ENCODE data around the gene CAPN15. TPM values are rescaled to one million over a fixed set of nuclear protein-coding genes. Genes with fewer than 3 reads are reported as not detected.

The CAPN15 gene
- total and polyA plus RNA-seq, 10 donors: 25.8 to 71.7 (median 62.5) TPM

DNA sequence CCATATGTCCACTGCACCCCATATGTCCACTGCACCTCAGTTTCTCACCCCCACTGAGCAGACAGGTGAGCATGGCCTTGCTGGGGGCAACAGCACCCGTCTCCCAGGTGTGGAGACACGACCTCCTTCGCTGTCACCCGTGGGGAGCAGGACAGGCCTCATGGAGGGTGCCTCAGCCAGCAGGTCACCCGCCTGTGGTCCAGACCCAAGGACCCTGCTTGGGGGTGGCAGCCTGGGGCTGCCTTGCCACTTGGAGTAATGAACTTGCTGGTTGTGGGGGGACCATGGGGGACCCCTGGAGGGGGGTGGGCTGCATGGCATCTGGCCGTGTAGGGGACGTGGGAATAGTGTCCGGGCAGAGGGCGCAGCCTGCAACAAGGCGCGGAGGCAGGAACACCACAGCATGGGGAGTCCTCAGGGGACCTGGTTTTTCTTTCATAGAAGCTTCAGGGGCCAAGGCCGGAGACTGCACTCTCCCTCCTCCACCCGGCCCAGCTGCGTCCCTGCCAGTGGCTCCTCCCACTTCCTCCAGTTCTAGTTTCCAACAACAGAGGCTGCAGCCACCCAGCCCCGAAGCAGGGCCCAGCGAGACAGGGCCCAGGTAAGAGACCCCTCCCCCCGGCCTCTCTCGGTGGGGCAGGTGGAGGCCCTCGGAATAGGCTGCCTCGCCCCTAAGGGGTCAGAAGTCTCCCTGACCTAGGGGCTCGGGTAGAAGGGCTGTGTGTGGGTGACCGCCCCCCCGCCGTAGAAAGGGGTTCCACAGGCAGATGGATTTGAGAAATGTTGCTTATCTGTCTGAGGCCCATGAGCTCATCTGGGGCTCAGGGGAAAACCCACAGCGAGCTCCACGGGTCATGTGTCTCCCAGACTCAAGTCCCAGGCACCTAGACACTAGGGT, 39.2 kb downstream of the CAPN15 start, which contains the start of gene NHLRC4:
TSS of gene NHLRC4 (plus strand) at position 531 of the 898 bp plus-strand sequence. CDS start 1,043 bp downstream, outside the sequence.
- Histone ChIP-seq H3K9me3 (no peaks in the 10 kb centered on the region), H3K27me3 (replicated peaks in 1 of 7) (peaks cover 0 to 6% (median 4%) of the 10 kb centered on the region in 7 donors), H3K36me3 (no peaks in the 10 kb centered on the region), H3K4me3 (peak within 1 kb of the TSS; percentile 20 to 67 (median 37)), H3K4me1 (peaks cover 39 to 67% (median 51%) of the 10 kb centered on the region in 6 donors), H3K27ac (peak within 1 kb of the TSS; percentile 51 to 88 (median 80))
- peak; percentile 55 to 80 (median 64) for TF ChIP-seq POLR2AphosphoS5 (IDR thresholded peaks at IDR 0.05)
- TF ChIP-seq POLR2A (IDR thresholded peaks at IDR 0.05): no peak
- peak in 3 of 11 experiments; percentile 7 to 29 (median 16) for TF ChIP-seq CTCF (IDR thresholded peaks at IDR 0.05 in 8 of 11, conservative IDR thresholded peaks at IDR 0.05 in 3 of 11)
- WGBS, 5 donors: 4 to 26% (median 22%) methylated on average over 10 to 26 of the region's 26 CpGs
- peak; percentile 94 for DNase-seq
- intact Hi-C loops (cut with DNase I; ENCODE audit: low total_unique reads): no loop called here

DNA sequence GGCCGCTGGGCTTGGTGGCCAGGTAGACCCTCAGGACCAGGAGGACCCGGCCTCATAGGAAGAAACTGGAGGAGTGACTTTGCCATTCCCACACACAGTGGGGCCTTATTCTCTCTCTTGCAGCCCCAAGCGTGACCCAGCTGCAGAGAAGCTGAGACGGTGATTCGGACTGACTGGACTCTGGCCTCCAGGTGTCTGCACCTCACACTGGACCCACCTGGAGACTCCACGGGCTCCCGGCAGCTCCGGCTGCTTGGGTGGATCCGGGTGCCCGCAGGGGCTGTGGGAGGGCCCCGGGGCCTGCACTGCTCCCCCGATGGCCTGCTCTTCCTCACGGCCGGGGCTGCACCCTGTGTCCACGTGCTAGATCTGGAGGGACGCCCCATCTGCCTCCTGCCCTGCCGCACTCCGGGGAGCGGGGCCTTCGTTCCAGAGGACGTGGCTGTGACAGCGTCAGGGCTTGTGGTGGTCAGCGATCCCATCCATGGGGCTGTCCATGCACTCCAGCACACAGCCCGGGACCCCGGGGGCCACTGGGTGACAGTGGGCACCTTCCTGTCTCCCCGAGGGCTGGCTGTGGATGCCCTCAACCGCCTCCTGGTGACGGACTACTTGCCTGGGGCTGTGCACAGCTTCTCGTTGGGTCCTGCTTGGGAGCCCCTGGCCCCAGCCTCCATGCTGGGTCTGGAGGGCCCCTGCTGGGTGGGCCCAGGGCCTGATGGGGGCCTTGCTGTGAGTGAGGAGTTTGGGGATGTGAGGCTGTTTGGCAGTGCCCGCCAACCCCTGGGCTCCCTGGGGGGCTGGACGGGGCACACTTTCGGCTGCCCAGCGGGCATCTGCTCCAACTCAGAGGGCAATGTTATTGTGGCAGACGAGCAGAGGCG, 40.1 kb downstream of the CAPN15 start:
- peaks cover 39 to 76% (median 51%) of the 10 kb centered on the region in 6 donors for H3K4me1 ChIP-seq
- no peak for TF ChIP-seq POLR2AphosphoS5 (IDR thresholded peaks at IDR 0.05)
- H3K27me3 ChIP-seq (replicated peaks in 1 of 7): no peaks in the 10 kb centered on the region
- H3K4me3 ChIP-seq: peak overlapping the region in 7 of 8 donors; percentile 26 to 67 (median 38)
- H3K27ac ChIP-seq: peak overlapping the region; percentile 51 to 88 (median 80)
- intact Hi-C loops (cut with DNase I; ENCODE audit: low total_unique reads): no loop called here
- 80 to 95% (median 92%) methylated on average over 10 to 35 of the region's 35 CpGs for WGBS, 5 donors
- no peak for DNase-seq
- peaks cover 0 to 8% (median 0%) of the 10 kb centered on the region in 6 donors for H3K36me3 ChIP-seq
- no peaks in the 10 kb centered on the region for H3K9me3 ChIP-seq

DNA sequence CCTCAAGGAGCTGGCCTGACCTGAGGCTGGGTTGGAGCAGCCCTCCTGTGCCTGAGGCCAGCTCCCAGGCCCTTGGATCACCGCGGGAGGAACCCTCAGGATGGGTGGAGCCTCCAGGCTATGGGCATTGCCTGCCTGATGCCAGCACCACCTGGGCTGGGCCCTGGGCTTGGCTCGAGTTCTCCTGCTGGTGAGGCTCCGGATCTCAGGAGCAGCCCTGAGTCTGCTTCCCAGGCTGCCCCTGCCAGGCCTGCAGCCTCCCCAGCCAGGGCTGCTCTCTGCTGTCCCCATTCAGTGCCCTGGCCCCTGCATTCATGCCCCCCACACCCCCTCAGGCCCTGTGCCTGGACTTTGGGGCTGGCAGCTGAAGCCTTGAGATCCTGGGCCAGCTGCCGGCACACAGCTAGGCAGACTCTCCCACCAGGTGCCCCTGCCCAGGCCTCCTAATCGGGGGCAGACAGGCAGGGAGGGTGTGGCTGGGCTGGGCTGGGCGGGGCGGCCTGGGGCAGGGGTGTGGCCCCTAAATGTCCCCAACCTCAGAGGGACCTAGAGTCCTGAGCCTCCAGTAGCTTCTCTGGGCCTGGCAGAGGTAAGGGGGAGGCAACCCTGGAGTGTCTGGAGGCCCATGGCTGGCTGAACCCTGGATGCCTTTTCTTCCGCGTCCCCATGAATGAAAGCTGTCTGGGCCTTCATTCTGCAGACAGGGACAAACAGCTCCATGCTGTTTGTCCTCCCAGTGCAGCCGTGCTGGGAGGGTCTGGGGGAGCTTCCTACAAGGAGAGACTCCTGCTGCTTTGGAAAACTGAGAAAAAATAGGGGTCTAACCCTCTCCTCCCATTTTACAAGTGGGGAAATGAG, 41.1 kb downstream of the CAPN15 start:
- no peaks in the 10 kb centered on the region for H3K9me3 ChIP-seq
- intact Hi-C loops (cut with DNase I; ENCODE audit: low total_unique reads): no loop called here
- peak overlapping the region in 5 of 8 donors; percentile 90 to 99 (median 95) for H3K4me3 ChIP-seq
- peaks cover 0 to 18% (median 0%) of the 10 kb centered on the region in 6 donors for H3K36me3 ChIP-seq
- peak overlapping the region; percentile 77 to 88 (median 86) for H3K27ac ChIP-seq
- peaks cover 39 to 82% (median 51%) of the 10 kb centered on the region in 6 donors for H3K4me1 ChIP-seq
- no peak for DNase-seq
- H3K27me3 ChIP-seq (replicated peaks in 1 of 7): no peaks in the 10 kb centered on the region
- 64 to 87% (median 78%) methylated on average over 5 to 11 of the region's 11 CpGs for WGBS, 5 donors
- TF ChIP-seq POLR2A (IDR thresholded peaks at IDR 0.05) (no peak), POLR2AphosphoS5 (IDR thresholded peaks at IDR 0.05) (no peak), CTCF (IDR thresholded peaks at IDR 0.05 in 8 of 11, conservative IDR thresholded peaks at IDR 0.05 in 3 of 11) (no peak)

All from spleen (tissue), 11 donors.